SW480 (cell line): ENCODE measurements around the gene RNF227.
"Not testable (repeated sequence)": the region's sequence is repeated elsewhere in the genome, so short reads cannot be mapped to it uniquely, and the experiment has no call there.

Experiments used
- DNase-seq: peaks from one replicate; pipeline ENCODE4 v3.0.0-alpha.2; 2016; ENCODE audit warnings: low spot score

Gene RNF227

GRCh38 chr17:7888184-7888920 lies 27.7 kb downstream of the RNF227 start, which contains the start of gene CHD3:
Gene CHD3 (plus strand): TSS chr17:7888789. CDS start chr17:7889001, 212 bp downstream.
- no peak for DNase-seq

GRCh38 chr17:7887482-7888183 lies 28.5 kb downstream of the RNF227 start:
- peak; percentile 80 for DNase-seq

- DNase-seq, result no peak
These were observed 29.0 kb downstream of the RNF227 start for GRCh38 chr17:7887038-7887481.

- peak; percentile 40 for DNase-seq
These were observed 29.7 kb downstream of the RNF227 start for GRCh38 chr17:7886227-7887037.

GRCh38 chr17:7885367-7886226 lies 30.5 kb downstream of the RNF227 start:
- DNase-seq, result peak; percentile 73

GRCh38 chr17:7884581-7885366 lies 31.3 kb downstream of the RNF227 start:
- no peak for DNase-seq

GRCh38 chr17:7883781-7884386 lies 32.2 kb downstream of the RNF227 start:
- DNase-seq, result peak; percentile 11

- no peak for DNase-seq
These were observed 33.5 kb downstream of the RNF227 start for GRCh38 chr17:7882629-7883028.

GRCh38 chr17:7882068-7882467 lies 34.0 kb downstream of the RNF227 start:
- DNase-seq, result no peak

- no peak for DNase-seq
These were observed 34.6 kb downstream of the RNF227 start for GRCh38 chr17:7881276-7882054.

- no peak for DNase-seq
These were observed 35.8 kb downstream of the RNF227 start for GRCh38 chr17:7880076-7880868.

- no peak for DNase-seq
These were observed 37.9 kb downstream of the RNF227 start for GRCh38 chr17:7878234-7878633.

GRCh38 chr17:7875804-7876370 lies 40.2 kb downstream of the RNF227 start:
- no peak for DNase-seq

- DNase-seq, result no peak
These were observed 43.0 kb downstream of the RNF227 start for GRCh38 chr17:7873051-7873450.

- no peak for DNase-seq
These were observed 48.2 kb downstream of the RNF227 start for GRCh38 chr17:7867881-7868329.

GRCh38 chr17:7864995-7865650 lies 51.0 kb downstream of the RNF227 start:
- DNase-seq, result no peak

GRCh38 chr17:7864384-7864783 lies 51.7 kb downstream of the RNF227 start:
- not testable (repeated sequence) for DNase-seq
